GM19324 (cell line): ENCODE measurements around the gene REEP1.
A peak's percentile ranks its signal among the peaks of the same experiment; 100 is the strongest.
"Not testable (repeated sequence)": the region's sequence is repeated elsewhere in the genome, so short reads cannot be mapped to it uniquely, and the experiment has no call there.

Source experiments
- ATAC-seq: cut with Tn5 transposase; IDR thresholded peaks from one replicate; pipeline ENCODE4 v1.9.1; 2021; ENCODE audit warnings: mild to moderate bottlenecking, moderate library complexity; ENCODE audit not compliant: unreplicated experiment, low FRiP score

Gene REEP1

GRCh38 chr2:86203614-86204013 is 133.8 kb downstream of the REEP1 start:
- no peak for ATAC-seq

- no peak for ATAC-seq
Measured at GRCh38 chr2:86202702-86203101, 134.7 kb downstream of the REEP1 start.

GRCh38 chr2:86202336-86202692 is 135.1 kb downstream of the REEP1 start:
- ATAC-seq, result no peak

GRCh38 chr2:86201671-86202335 is 135.6 kb downstream of the REEP1 start:
- ATAC-seq, result no peak

GRCh38 chr2:86200564-86200963 is 136.9 kb downstream of the REEP1 start:
- ATAC-seq, result not testable (repeated sequence)

GRCh38 chr2:86199834-86200177 is 137.6 kb downstream of the REEP1 start:
- ATAC-seq, result no peak

GRCh38 chr2:86195808-86196387 is 141.5 kb downstream of the REEP1 start:
- ATAC-seq, result no peak

GRCh38 chr2:86195055-86195807 is 142.2 kb downstream of the REEP1 start, which contains the start of gene IMMT:
Gene IMMT, minus strand, starts transcription at chr2:86195462. Its CDS starts 80 bp downstream, at chr2:86195382.
- ATAC-seq, result peak; percentile 88

GRCh38 chr2:86194751-86195054 is 142.7 kb downstream of the REEP1 start:
- ATAC-seq, result no peak

- no peak for ATAC-seq
Measured at GRCh38 chr2:86193901-86194567, 143.4 kb downstream of the REEP1 start.

- ATAC-seq, result no peak
Measured at GRCh38 chr2:86189782-86190416, 147.5 kb downstream of the REEP1 start.

- ATAC-seq, result no peak
Measured at GRCh38 chr2:86186431-86186830, 151.0 kb downstream of the REEP1 start.

GRCh38 chr2:86185517-86186212 is 151.8 kb downstream of the REEP1 start:
- ATAC-seq, result no peak

GRCh38 chr2:86176597-86176996 is 160.8 kb downstream of the REEP1 start:
- ATAC-seq, result no peak

- ATAC-seq, result no peak
Measured at GRCh38 chr2:86175828-86176227, 161.6 kb downstream of the REEP1 start.

- ATAC-seq, result no peak
Measured at GRCh38 chr2:86174445-86174844, 163.0 kb downstream of the REEP1 start.

- ATAC-seq, result no peak
Measured at GRCh38 chr2:86172610-86173009, 164.8 kb downstream of the REEP1 start.

- no peak for ATAC-seq
Measured at GRCh38 chr2:86171295-86171694, 166.1 kb downstream of the REEP1 start.

GRCh38 chr2:86170449-86170848 is 167.0 kb downstream of the REEP1 start:
- no peak for ATAC-seq
